IMR-90 (cell line): ENCODE data around the gene ASB17. TPM values are rescaled to one million over a fixed set of nuclear protein-coding genes. Genes with fewer than 3 reads are reported as not detected.

ENCODE experiments used
- ATAC-seq: fragments of 200-7000 bp; cut with Tn5 transposase; 2 replicates; pipeline ENCODE4 v1.9.1; 2020; ENCODE audit warnings: low read depth, mild to moderate bottlenecking, moderate library complexity
- BruUV-seq: library from RNA; stranded (reverse); fragments of 400-500 nt; replicated peaks from 2 replicates; lab custom pipeline; 2021; lab: Mats Ljungman, UMichigan
- CTCF ChIA-PET: fragments of 300-600 bp; formaldehyde crosslinking; extraction: SDS; loops from one replicate; lab custom pipeline; 2021; ENCODE audit warnings: antibody characterized with exemption; lab: Yijun Ruan, JAX
- POLR2A ChIA-PET: fragments of 300-600 bp; sonication (Branson Sonifier 250); formaldehyde crosslinking; loops from one replicate; lab custom pipeline; 2022; ENCODE audit warnings: antibody characterized with exemption; ENCODE audit not compliant: unreplicated experiment; lab: Charles Lee
- DNase-seq: peaks from one replicate; pipeline ENCODE4 v3.0.0; 2013
- H2AFZ ChIP-seq: replicated peaks from 2 replicates; pipeline ENCODE3; 2013; ENCODE audit warnings: low read length, mild to moderate bottlenecking; ENCODE audit not compliant: poor library complexity
- H2AK5ac ChIP-seq: 2 replicates; pipeline ENCODE4 v1.6.1; 2013; ENCODE audit warnings: low read depth, low read length, inconsistent platforms
- H2AK9ac ChIP-seq: replicated peaks from 2 replicates; pipeline ENCODE3; 2013; ENCODE audit warnings: mild to moderate bottlenecking, low read depth, low read length, moderate library complexity; ENCODE audit not compliant: poor library complexity
- H2BK120ac ChIP-seq: 2 replicates; pipeline ENCODE4 v1.6.1; 2013; ENCODE audit warnings: low read depth, low read length, inconsistent platforms
- H2BK15ac ChIP-seq: 3 replicates; pipeline ENCODE4 v1.6.1; 2013; ENCODE audit warnings: low read depth, low read length, inconsistent platforms
- H2BK20ac ChIP-seq: 2 replicates; pipeline ENCODE4 v1.6.1; 2013; ENCODE audit warnings: low read depth, mild to moderate bottlenecking, inconsistent platforms, low read length, moderate library complexity
- H2BK5ac ChIP-seq: 2 replicates; pipeline ENCODE4 v1.6.1; 2013; ENCODE audit warnings: mild to moderate bottlenecking, low read depth, low read length, inconsistent platforms; ENCODE audit not compliant: poor library complexity, severe bottlenecking
- H3K14ac ChIP-seq: replicated peaks from 2 replicates; pipeline ENCODE4 v1.6.1; 2013; ENCODE audit warnings: low read depth, low read length, inconsistent platforms
- H3K18ac ChIP-seq: 2 replicates; pipeline ENCODE4 v1.6.1; 2013; ENCODE audit warnings: low read depth, low read length, control low read depth
- H3K23ac ChIP-seq: 2 replicates; pipeline ENCODE4 v1.6.1; 2013; ENCODE audit warnings: low read depth, low read length, inconsistent platforms
- H3K27ac ChIP-seq: 2 replicates; pipeline ENCODE4 v1.5.1; 2013; ENCODE audit warnings: mild to moderate bottlenecking, control low read depth, low read length; ENCODE audit not compliant: insufficient read depth
- H3K27me3 ChIP-seq: 2 replicates; pipeline ENCODE4 v1.6.1; 2013; ENCODE audit warnings: low read length; ENCODE audit not compliant: control insufficient read depth, insufficient read depth
- H3K36me3 ChIP-seq: 2 replicates; pipeline ENCODE4 v1.6.1; 2013; ENCODE audit warnings: low read length, mixed read lengths; ENCODE audit not compliant: control insufficient read depth, insufficient read depth
- H3K4ac ChIP-seq: 2 replicates; pipeline ENCODE4 v1.6.1; 2013; ENCODE audit warnings: low read depth, low read length, inconsistent platforms
- H3K4me1 ChIP-seq: 2 replicates; pipeline ENCODE4 v1.6.1; 2013; ENCODE audit warnings: low read length, mixed read lengths; ENCODE audit not compliant: control insufficient read depth, insufficient read depth
- H3K4me2 ChIP-seq: 2 replicates; pipeline ENCODE4 v1.6.1; 2013; ENCODE audit warnings: low read depth, mild to moderate bottlenecking, control low read depth, low read length, moderate library complexity
- H3K4me3 ChIP-seq: 2 replicates; pipeline ENCODE4 v1.5.1; 2013; ENCODE audit warnings: low read depth, mild to moderate bottlenecking, control low read depth, low read length, moderate library complexity; ENCODE audit not compliant: insufficient read depth
- H3K56ac ChIP-seq: 2 replicates; pipeline ENCODE4 v1.6.1; 2013; ENCODE audit warnings: low read length, inconsistent platforms; ENCODE audit not compliant: insufficient read depth; ENCODE audit errors: extremely low read depth
- H3K79me1 ChIP-seq, 2 experiments: 2 replicates each; pipeline ENCODE4 v1.6.1; 2013; ENCODE audit warnings: low read length in 2 of 2, inconsistent platforms in 1 of 2, low read depth in 1 of 2
- H3K9ac ChIP-seq: 2 replicates; pipeline ENCODE4 v1.6.1; 2013; ENCODE audit warnings: low read depth, low read length, control low read depth
- H3K9me1 ChIP-seq: 2 replicates; pipeline ENCODE4 v1.6.1; 2013; ENCODE audit warnings: low read length, inconsistent platforms; ENCODE audit not compliant: insufficient read depth
- H3K9me3 ChIP-seq: 2 replicates; pipeline ENCODE4 v1.6.1; 2013; ENCODE audit warnings: low read length; ENCODE audit not compliant: control insufficient read depth, insufficient read depth
- H4K20me1 ChIP-seq: 2 replicates; pipeline ENCODE4 v1.6.1; 2013; ENCODE audit warnings: low read length, inconsistent platforms; ENCODE audit not compliant: insufficient read depth
- H4K5ac ChIP-seq: 2 replicates; pipeline ENCODE4 v1.6.1; 2013; ENCODE audit warnings: mild to moderate bottlenecking, low read depth, low read length, control low read depth
- H4K8ac ChIP-seq, 2 experiments: 2 replicates each; pipeline ENCODE4 v1.6.1; 2013; ENCODE audit warnings: low read depth in 2 of 2, low read length in 2 of 2, control low read depth in 1 of 2, inconsistent platforms in 1 of 2
- H4K91ac ChIP-seq: 2 replicates; pipeline ENCODE4 v1.6.1; 2013; ENCODE audit warnings: low read depth, low read length, inconsistent platforms; ENCODE audit not compliant: insufficient read depth
- BHLHE40 ChIP-seq: fragments of 150-350 bp; IDR thresholded peaks from 2 replicates; pipeline ENCODE4 v1.6.1; 2016; ENCODE audit warnings: mild to moderate bottlenecking, low read depth, low read length
- CEBPB ChIP-seq: IDR thresholded peaks from 2 replicates; pipeline ENCODE4 v1.6.1; 2012; ENCODE audit warnings: low read depth, low read length, improper control_type of control experiment
- CHD1 ChIP-seq: IDR thresholded peaks from 2 replicates; pipeline ENCODE4 v1.6.1; 2012; ENCODE audit warnings: low read depth, low read length, improper control_type of control experiment
- CTCF ChIP-seq: conservative IDR thresholded peaks from 2 replicates; pipeline ENCODE4 v1.5.1; 2012; ENCODE audit warnings: mild to moderate bottlenecking, low read depth, low read length, improper control_type of control experiment
- ELK1 ChIP-seq: fragments of 150-350 bp; IDR thresholded peaks from 2 replicates; pipeline ENCODE4 v1.6.1; 2016; ENCODE audit warnings: low read depth, mild to moderate bottlenecking, low read length, moderate library complexity, borderline replicate concordance
- FOS ChIP-seq: fragments of 150-350 bp; IDR thresholded peaks from 2 replicates; pipeline ENCODE4 v1.6.1; 2016; ENCODE audit warnings: low read depth, low read length
- MAFK ChIP-seq: IDR thresholded peaks from 2 replicates; pipeline ENCODE4 v1.6.1; 2012; ENCODE audit warnings: low read depth, low read length, improper control_type of control experiment
- MAZ ChIP-seq: IDR thresholded peaks from 2 replicates; pipeline ENCODE4 v1.6.1; 2012; ENCODE audit warnings: low read depth, mild to moderate bottlenecking, low read length, improper control_type of control experiment, moderate library complexity, borderline replicate concordance
- MXI1 ChIP-seq: IDR thresholded peaks from 2 replicates; pipeline ENCODE4 v1.6.1; 2012; ENCODE audit warnings: low read depth, mild to moderate bottlenecking, low read length, moderate library complexity, borderline replicate concordance
- NFE2L2 ChIP-seq: fragments of 150-350 bp; IDR thresholded peaks from 2 replicates; pipeline ENCODE4 v1.6.1; 2016; ENCODE audit warnings: low read depth, mild to moderate bottlenecking, low read length
- POLR2A ChIP-seq: IDR thresholded peaks from 2 replicates; pipeline ENCODE4 v1.6.1; 2012; ENCODE audit warnings: mild to moderate bottlenecking, low read depth, low read length
- RAD21 ChIP-seq: IDR thresholded peaks from 2 replicates; pipeline ENCODE4 v1.6.1; 2012; ENCODE audit warnings: low read length, improper control_type of control experiment
- RCOR1 ChIP-seq: IDR thresholded peaks from 2 replicates; pipeline ENCODE4 v1.6.1; 2012; ENCODE audit warnings: mild to moderate bottlenecking, low read length, improper control_type of control experiment; ENCODE audit not compliant: insufficient replicate concordance
- RFX5 ChIP-seq: IDR thresholded peaks from 2 replicates; pipeline ENCODE4 v1.8.0; 2012; ENCODE audit warnings: low read depth, mild to moderate bottlenecking, low read length, moderate library complexity
- SMC3 ChIP-seq: fragments of 150-350 bp; IDR thresholded peaks from 2 replicates; pipeline ENCODE4 v1.6.1; 2016; ENCODE audit warnings: low read depth, mild to moderate bottlenecking, antibody characterized with exemption, low read length, moderate library complexity
- USF2 ChIP-seq: fragments of 150-350 bp; IDR thresholded peaks from 2 replicates; pipeline ENCODE4 v1.6.1; 2017; ENCODE audit warnings: mild to moderate bottlenecking, antibody characterized with exemption, low read length, low read depth
- WGBS, 2 experiments: methylation state at CpG; one replicate each; pipeline versions ENCODE4 v1.1.5 to v1.1.7; 2013; ENCODE audit warnings: missing lambda C conversion rate in 2 of 2; ENCODE audit not compliant: insufficient read length in 1 of 2; ENCODE audit errors: extremely low coverage in 2 of 2; 5-methylcytosine and 5-hydroxymethylcytosine counted together
- dilution Hi-C: fragments of 300-500 bp; cut with HindIII; formaldehyde crosslinking; loops from one replicate; pipeline ENCODE4 v1.14.3; 2018; ENCODE audit warnings: low sequenced_read_pairs; ENCODE audit not compliant: unreplicated experiment
- in situ Hi-C: fragments of 300-500 bp; cut with MboI; formaldehyde crosslinking; loops from 3 replicates; pipeline ENCODE4 v1.14.3; 2019; ENCODE audit warnings: low sequenced_read_pairs, inconsistent platforms, mixed read lengths
- intact Hi-C: fragments of 100-400 bp; cut with micrococcal nuclease; formaldehyde crosslinking; loops from 2 replicates; pipeline ENCODE4 v1.10.0; 2022
- polyA plus RNA-seq, 3 experiments: library from polyadenylated mRNA; depleted of rRNA; stranded (reverse); fragments of >200 nt; gene quantifications; 2 replicates each; pipeline ENCODE4 v1.2.3, GENCODE V29; 2012; ENCODE audit warnings: low replicate concordance in 1 of 3
- total RNA-seq: library from RNA; depleted of rRNA; stranded (reverse); fragments of >200 nt; gene quantifications from 2 replicates; pipeline ENCODE4 v1.2.3, GENCODE V29; 2012

Gene ASB17
- total and polyA plus RNA-seq, 2 of the 4 experiments (the other 2 are of a cell fraction): not detected

- Histone ChIP-seq H4K20me1 (no peaks in the 10 kb centered on the region), H2AFZ (no peak overlapping the region), H2BK15ac (no peak overlapping the region), H3K36me3 (no peaks in the 10 kb centered on the region), H3K9me1 (no peaks in the 10 kb centered on the region), H3K79me1 (no peaks in the 10 kb centered on the region), H4K8ac (no peak overlapping the region), H3K9ac (no peak overlapping the region), H3K14ac (no peak overlapping the region), H2BK20ac (no peak overlapping the region), H3K27me3 (no peaks in the 10 kb centered on the region), H4K5ac (no peak overlapping the region), H3K4me2 (no peak overlapping the region), H2BK5ac (no peak overlapping the region), H3K9me3 (no peaks in the 10 kb centered on the region), H3K4ac (no peak overlapping the region), H3K23ac (no peak overlapping the region), H3K56ac (no peak overlapping the region), H3K27ac (no peak overlapping the region), H3K18ac (no peak overlapping the region), H4K91ac (no peak overlapping the region), H2AK5ac (no peak overlapping the region), H3K4me3 (no peak overlapping the region), H2BK120ac (no peak overlapping the region), H3K4me1 (no peaks in the 10 kb centered on the region), H2AK9ac (no peak overlapping the region)
- POLR2A ChIA-PET: no interaction called here
- CTCF ChIA-PET: no interaction called here
- no TSS peak for BruUV-seq
- dilution Hi-C loops (no loop called here), in situ Hi-C loops (no loop called here), intact Hi-C loops (no loop called here)
- no peak for ATAC-seq
- no CpG with 5 or more reads among the region's 4 CpGs for WGBS, 2 experiments
- DNase-seq: no peak
- TF ChIP-seq MAZ: no peak
- no peak for TF ChIP-seq USF2
- TF ChIP-seq RCOR1: no peak
- TF ChIP-seq CTCF: no peak
- TF ChIP-seq CEBPB: no peak
- no peak for TF ChIP-seq SMC3
- no peak for TF ChIP-seq ELK1
- TF ChIP-seq CHD1: no peak
- no peak for TF ChIP-seq NFE2L2
- no peak for TF ChIP-seq RFX5
- no peak for TF ChIP-seq MXI1
- no peak for TF ChIP-seq BHLHE40
- no peak for TF ChIP-seq RAD21
- no peak for TF ChIP-seq FOS
- no peak for TF ChIP-seq MAFK
- TF ChIP-seq POLR2A: no peak
Measured at GRCh38 chr1:75953461-75953860, 21.3 kb upstream of the ASB17 start.
